Measurements from ENCODE around the gene POLE.

The POLE gene

GRCh38 chr12:132651444-132652100, 35.6 kb downstream of the POLE start:
- DNase-seq: no peak

- no peak for DNase-seq
Observed at GRCh38 chr12:132649226-132649945, 37.8 kb downstream of the POLE start.

- DNase-seq: no peak
Observed at GRCh38 chr12:132648616-132649225, 38.4 kb downstream of the POLE start.

- DNase-seq: no peak
Observed at GRCh38 chr12:132647858-132648257, 39.3 kb downstream of the POLE start.

GRCh38 chr12:132646850-132647249, 40.3 kb downstream of the POLE start:
- DNase-seq: no peak

- DNase-seq: no peak
Observed at GRCh38 chr12:132642846-132643835, 44.0 kb downstream of the POLE start.

- no peak for DNase-seq
Observed at GRCh38 chr12:132641811-132642650, 45.1 kb downstream of the POLE start.

- DNase-seq: no peak
Observed at GRCh38 chr12:132640936-132641335, 46.2 kb downstream of the POLE start.

GRCh38 chr12:132639956-132640520, 47.1 kb downstream of the POLE start:
- DNase-seq: no peak

- no peak for DNase-seq
Observed at GRCh38 chr12:132638541-132639408, 48.4 kb downstream of the POLE start.

GRCh38 chr12:132637811-132638210, 49.3 kb downstream of the POLE start:
- DNase-seq: no peak

- no peak for DNase-seq
Observed at GRCh38 chr12:132635076-132635955, 51.8 kb downstream of the POLE start.

- DNase-seq: no peak
Observed at GRCh38 chr12:132634411-132634990, 52.6 kb downstream of the POLE start.

- DNase-seq: no peak
Observed at GRCh38 chr12:132633901-132634300, 53.2 kb downstream of the POLE start.

- no peak for DNase-seq
Observed at GRCh38 chr12:132633398-132633797, 53.7 kb downstream of the POLE start.

- DNase-seq: no peak
Observed at GRCh38 chr12:132632521-132633228, 54.5 kb downstream of the POLE start.

- no peak for DNase-seq
Observed at GRCh38 chr12:132631666-132632065, 55.5 kb downstream of the POLE start.

- DNase-seq: no peak
Observed at GRCh38 chr12:132630672-132631071, 56.5 kb downstream of the POLE start.

Measured in T-helper 9 cell (primary cell).